Measurements from ENCODE around the gene RTP3. TPM values are rescaled to one million over a fixed set of nuclear protein-coding genes. Genes with fewer than 3 reads are reported as not detected.
A peak's percentile ranks its signal among the peaks of the same experiment; 100 is the strongest.

The RTP3 gene
- total RNA-seq, 1 donor from 2014 or later, result not detected

DNA sequence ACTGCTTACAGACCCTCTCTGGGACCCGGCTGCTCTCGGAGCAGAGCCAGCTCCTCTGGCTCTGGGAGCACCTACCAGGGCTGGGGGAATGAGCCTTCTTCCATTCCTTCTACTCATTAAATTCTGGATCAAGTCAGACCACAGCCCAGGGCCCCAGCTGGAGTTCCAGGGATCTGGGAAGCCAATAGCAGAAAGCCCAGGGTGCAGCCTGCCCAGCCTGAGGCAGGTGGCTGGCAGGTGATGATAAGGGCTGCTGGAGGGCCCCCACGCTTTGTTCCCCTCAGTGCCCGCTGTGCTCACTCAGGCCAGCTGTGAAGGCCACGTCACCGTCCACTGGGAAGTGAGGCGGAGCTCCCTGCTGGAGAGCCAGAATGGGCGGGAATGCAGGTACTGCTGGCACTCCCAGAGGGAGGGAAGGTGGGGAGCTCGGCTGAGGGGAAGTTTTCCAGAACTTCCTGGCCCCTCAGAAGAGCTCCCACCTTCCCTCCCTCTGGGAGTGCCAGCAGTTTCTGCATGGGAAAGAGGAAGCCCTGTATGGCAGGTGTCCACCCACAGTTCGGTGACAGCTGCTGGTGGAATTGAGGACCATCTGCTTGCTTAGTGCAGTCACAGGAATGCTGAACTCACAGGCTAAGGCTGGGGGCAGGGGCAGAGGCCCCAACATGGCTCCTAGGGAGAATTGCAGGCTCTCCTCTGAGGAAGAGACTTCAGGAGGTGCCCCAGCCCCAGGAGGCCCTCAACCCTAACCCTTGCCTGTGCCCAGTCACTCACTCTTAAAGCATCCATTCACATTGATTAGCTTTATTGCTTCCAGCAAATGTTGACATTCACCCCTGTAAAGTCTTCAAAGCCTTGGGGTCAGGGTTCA is 12.6 kb upstream of the RTP3 start:
- no peaks in the 10 kb centered on the region for H3K36me3 Mint-ChIP-seq (ENCODE audit: unreplicated experiment)
- no peak for TF ChIP-seq CTCF (IDR thresholded peaks at IDR 0.05)
- H3K4me1 Mint-ChIP-seq (ENCODE audit: unreplicated experiment), result peaks cover 8% of the 10 kb centered on the region
- H3K9me3 Mint-ChIP-seq (ENCODE audit: unreplicated experiment), result no peaks in the 10 kb centered on the region
- H3K27ac Mint-ChIP-seq (ENCODE audit: unreplicated experiment), result no peak overlapping the region
- H3K4me3 Mint-ChIP-seq (ENCODE audit: unreplicated experiment), result no peak overlapping the region
- H3K27me3 Mint-ChIP-seq (ENCODE audit: unreplicated experiment), result peaks cover 19% of the 10 kb centered on the region
- no peak for DNase-seq (ENCODE audit: extremely low spot score, unreplicated experiment)

DNA sequence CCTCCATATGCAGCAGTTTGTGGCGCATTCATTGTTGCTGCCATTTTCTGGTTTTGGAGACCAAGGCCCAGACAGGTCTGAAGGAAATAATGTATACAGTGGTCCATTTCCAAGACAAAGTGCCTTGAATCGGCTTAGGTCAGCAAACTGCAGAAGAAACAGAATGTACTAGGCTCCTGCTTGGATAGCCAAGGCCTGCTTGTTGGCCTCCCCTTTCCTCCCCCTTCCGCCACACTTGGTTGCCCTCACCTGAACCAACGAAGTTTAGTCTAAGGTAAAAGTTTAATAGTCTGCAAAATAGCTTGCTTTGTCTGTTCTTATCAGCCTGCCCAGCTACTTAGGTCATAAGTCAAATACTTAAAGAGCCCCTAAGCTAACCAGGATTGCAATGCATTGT is 12.0 kb upstream of the RTP3 start:
- TF ChIP-seq CTCF (IDR thresholded peaks at IDR 0.05), result no peak
- no peaks in the 10 kb centered on the region for H3K9me3 Mint-ChIP-seq (ENCODE audit: unreplicated experiment)
- no peak overlapping the region for H3K4me3 Mint-ChIP-seq (ENCODE audit: unreplicated experiment)
- H3K4me1 Mint-ChIP-seq (ENCODE audit: unreplicated experiment), result peaks cover 8% of the 10 kb centered on the region
- no peak overlapping the region for H3K27ac Mint-ChIP-seq (ENCODE audit: unreplicated experiment)
- H3K27me3 Mint-ChIP-seq (ENCODE audit: unreplicated experiment), result peaks cover 13% of the 10 kb centered on the region
- DNase-seq (ENCODE audit: extremely low spot score, unreplicated experiment), result no peak
- no peaks in the 10 kb centered on the region for H3K36me3 Mint-ChIP-seq (ENCODE audit: unreplicated experiment)

DNA sequence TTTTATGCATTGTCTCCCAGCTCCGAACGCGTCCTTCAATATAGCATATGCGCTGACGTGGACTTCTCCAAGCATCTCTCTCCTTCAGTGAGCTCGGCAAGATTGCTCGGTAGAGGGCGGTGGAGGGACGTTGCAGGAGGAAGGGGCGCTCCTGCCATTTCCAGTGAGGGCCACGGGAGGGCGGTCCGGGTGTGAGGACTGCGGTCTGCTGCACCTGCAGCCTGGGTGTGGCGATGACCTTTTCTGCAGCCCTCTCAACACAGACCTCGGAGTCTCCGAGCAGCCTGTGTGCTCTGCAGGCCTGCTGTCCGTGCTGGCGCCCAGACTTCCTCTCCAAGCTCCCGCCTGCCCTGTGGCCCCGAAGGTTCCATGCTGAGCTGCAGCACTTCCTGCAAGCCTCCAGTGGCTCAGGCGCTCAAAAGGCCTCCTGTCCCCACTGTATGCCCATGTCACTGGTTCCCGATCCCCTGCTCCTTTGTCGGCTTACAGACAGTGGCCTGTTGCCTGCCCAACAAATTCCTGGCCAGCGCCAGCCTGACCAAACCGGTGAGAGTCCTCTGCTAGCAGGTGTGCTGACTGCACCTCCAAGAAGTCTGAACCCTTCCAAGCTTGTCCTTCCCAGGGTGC is 8.9 kb upstream of the RTP3 start:
- peak; percentile 100 for TF ChIP-seq CTCF (IDR thresholded peaks at IDR 0.05)
- Mint-ChIP-seq H3K9me3 (ENCODE audit: unreplicated experiment) (no peaks in the 10 kb centered on the region), H3K27me3 (ENCODE audit: unreplicated experiment) (no peaks in the 10 kb centered on the region), H3K36me3 (ENCODE audit: unreplicated experiment) (no peaks in the 10 kb centered on the region), H3K27ac (ENCODE audit: unreplicated experiment) (no peak overlapping the region), H3K4me3 (ENCODE audit: unreplicated experiment) (no peak overlapping the region), H3K4me1 (ENCODE audit: unreplicated experiment) (peaks cover 8% of the 10 kb centered on the region)
- peak; percentile 95 for DNase-seq (ENCODE audit: extremely low spot score, unreplicated experiment)

DNA sequence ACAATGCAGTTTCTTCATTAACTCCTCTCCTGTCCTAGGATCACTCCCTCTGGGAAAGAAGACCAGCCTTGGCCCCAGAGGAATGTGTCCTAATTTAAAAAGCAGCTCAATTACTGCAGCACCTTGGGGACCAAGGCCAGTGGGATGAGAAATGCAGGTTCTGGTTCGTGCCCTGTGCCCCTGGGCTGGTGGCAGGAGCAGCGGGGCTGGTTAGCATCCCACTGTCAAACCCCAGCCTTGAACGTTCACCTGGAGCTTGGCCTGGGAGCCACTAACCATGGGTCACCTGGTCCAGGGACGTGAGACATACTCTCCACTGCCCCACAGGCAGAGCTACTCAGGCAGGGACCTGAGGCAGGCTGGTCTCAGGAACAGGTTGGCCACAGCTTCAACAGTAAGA is 8.4 kb upstream of the RTP3 start:
- no peaks in the 10 kb centered on the region for H3K36me3 Mint-ChIP-seq (ENCODE audit: unreplicated experiment)

More for the DNA sequence above, 8.4 kb upstream of the RTP3 start:
- H3K9me3 Mint-ChIP-seq (ENCODE audit: unreplicated experiment), result no peaks in the 10 kb centered on the region
- no peaks in the 10 kb centered on the region for H3K27me3 Mint-ChIP-seq (ENCODE audit: unreplicated experiment)
- no peak overlapping the region for H3K4me3 Mint-ChIP-seq (ENCODE audit: unreplicated experiment)
- no peak for TF ChIP-seq CTCF (IDR thresholded peaks at IDR 0.05)
- peak; percentile 68 for DNase-seq (ENCODE audit: extremely low spot score, unreplicated experiment)
- H3K27ac Mint-ChIP-seq (ENCODE audit: unreplicated experiment), result no peak overlapping the region
- H3K4me1 Mint-ChIP-seq (ENCODE audit: unreplicated experiment), result peaks cover 8% of the 10 kb centered on the region

Measured in osteocyte (in vitro differentiated cells).